Stimulated activated CD8-positive, alpha-beta memory T cell treated with anti-CD3 and anti-CD28 coated beads, Interleukin-12 subunit alpha, Interleukin-12 subunit beta, amount 100 ng/mL, for 24 hours (primary cell): ENCODE results near the gene C2.
"Not testable (repeated sequence)": the region's sequence is repeated elsewhere in the genome, so short reads cannot be mapped to it uniquely, and the experiment has no call there.

Source experiments
- DNase-seq: peaks from one replicate; pipeline ENCODE4 v3.0.0-alpha.2; 2020; ENCODE audit errors: extremely low read depth

The C2 gene

GRCh38 chr6:31956796-31957195 is 29.3 kb downstream of the C2 start:
- DNase-seq, result no peak

- no peak for DNase-seq
These were observed 30.9 kb downstream of the C2 start for GRCh38 chr6:31958412-31958740.

GRCh38 chr6:31958741-31959739 is 31.5 kb downstream of the C2 start, which contains the start of the genes NELFE and SKIC2:
NELFE (minus strand) TSS chr6:31958971; CDS start chr6:31958446, 525 bp downstream.
SKIC2 (plus strand) TSS chr6:31959175; CDS start chr6:31959193, 18 bp downstream.
- DNase-seq, result peak; percentile 95

GRCh38 chr6:31961616-31962015 is 34.1 kb downstream of the C2 start:
- DNase-seq, result no peak

- DNase-seq, result no peak
These were observed 36.4 kb downstream of the C2 start for GRCh38 chr6:31963921-31964320.

GRCh38 chr6:31965700-31966099 is 38.2 kb downstream of the C2 start:
- no peak for DNase-seq

- DNase-seq, result no peak
These were observed 39.0 kb downstream of the C2 start for GRCh38 chr6:31966506-31966905.

GRCh38 chr6:31966997-31967925 is 39.7 kb downstream of the C2 start:
- no peak for DNase-seq

GRCh38 chr6:31967926-31968320 is 40.4 kb downstream of the C2 start:
- no peak for DNase-seq

GRCh38 chr6:31968326-31968725 is 40.8 kb downstream of the C2 start:
- DNase-seq, result no peak

- no peak for DNase-seq
These were observed 41.5 kb downstream of the C2 start for GRCh38 chr6:31968791-31969711.

- DNase-seq, result no peak
These were observed 42.4 kb downstream of the C2 start for GRCh38 chr6:31969712-31970603.

GRCh38 chr6:31970604-31971271 is 43.2 kb downstream of the C2 start:
- DNase-seq, result no peak

GRCh38 chr6:31971279-31971992 is 43.9 kb downstream of the C2 start:
- DNase-seq, result no peak

GRCh38 chr6:31971993-31972708 is 44.6 kb downstream of the C2 start, which contains the start of gene DXO:
DXO (minus strand) TSS chr6:31972138; CDS start chr6:31971675, 463 bp downstream.
- DNase-seq, result peak; percentile 95

GRCh38 chr6:31972709-31973350 is 45.3 kb downstream of the C2 start:
- no peak for DNase-seq

- not testable (repeated sequence) for DNase-seq
These were observed 48.5 kb downstream of the C2 start for GRCh38 chr6:31976065-31976464.
